ENCODE results near the gene MYO5C.

Gene MYO5C

GRCh38 chr15:52278636-52279367 lies 16.8 kb downstream of the MYO5C start:
- peak in 1 of 14 donors; percentile 90 for DNase-seq

DNA sequence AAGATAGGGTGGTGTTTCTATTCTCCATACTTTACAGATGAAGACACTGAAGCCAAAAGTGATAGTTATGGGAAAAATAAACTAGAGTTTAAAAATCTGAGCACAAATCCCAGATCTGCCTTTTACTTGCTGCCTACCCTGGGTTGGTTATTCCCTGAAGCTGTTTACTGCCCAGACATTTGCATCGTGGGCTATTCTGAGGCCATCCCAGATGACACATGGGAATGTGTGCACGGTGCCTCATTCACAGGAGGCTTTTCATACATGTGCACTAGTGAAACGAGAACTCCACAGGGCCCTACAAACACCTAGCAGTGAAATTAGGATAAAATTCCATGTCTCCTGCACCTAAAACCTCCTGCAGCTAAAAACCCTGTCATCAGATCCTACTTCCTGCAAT lies 17.5 kb downstream of the MYO5C start:
- no peak for DNase-seq

DNA sequence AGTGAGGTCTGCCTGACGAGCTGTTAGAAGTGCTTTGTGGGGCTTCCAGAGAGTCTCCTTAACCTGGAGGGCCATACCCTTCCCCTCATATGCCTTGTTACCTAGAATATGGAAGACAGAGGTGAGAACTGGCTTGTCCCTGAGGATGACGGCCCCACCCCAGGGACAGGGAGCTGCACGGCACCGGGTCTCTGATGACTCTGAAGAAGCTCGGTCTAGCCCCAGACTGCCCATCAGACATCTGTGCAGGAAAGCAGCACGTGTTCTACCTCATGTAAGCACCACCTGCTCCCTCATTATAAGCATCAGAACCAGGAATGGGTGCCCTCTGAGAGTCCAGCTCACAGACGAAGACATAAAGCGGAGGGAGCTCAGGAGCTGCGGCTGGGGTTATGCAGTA lies 18.0 kb downstream of the MYO5C start:
- DNase-seq: no peak

GRCh38 chr15:52276256-52276770 lies 19.3 kb downstream of the MYO5C start:
- DNase-seq: peak in 1 of 14 donors; percentile 23

- peak in 1 of 14 donors; percentile 8 for DNase-seq
Observed at GRCh38 chr15:52263563-52264282, 31.9 kb downstream of the MYO5C start.

- no peak for DNase-seq
Observed at GRCh38 chr15:52262364-52262763, 33.2 kb downstream of the MYO5C start.

GRCh38 chr15:52261498-52262242 lies 33.9 kb downstream of the MYO5C start:
- peak in 10 of 14 donors; percentile 30 to 97 (median 54) for DNase-seq

- peak in 1 of 14 donors; percentile 8 for DNase-seq
Observed at GRCh38 chr15:52261026-52261425, 34.6 kb downstream of the MYO5C start.

GRCh38 chr15:52259503-52259902 lies 36.1 kb downstream of the MYO5C start:
- no peak for DNase-seq

GRCh38 chr15:52258461-52258860 lies 37.1 kb downstream of the MYO5C start:
- DNase-seq: no peak

- peak in 1 of 14 donors; percentile 6 for DNase-seq
Observed at GRCh38 chr15:52257734-52258062, 37.9 kb downstream of the MYO5C start.

GRCh38 chr15:52256930-52257733 lies 38.5 kb downstream of the MYO5C start:
- peak in 2 of 14 donors; percentile 14 to 58 for DNase-seq

GRCh38 chr15:52256366-52256765 lies 39.2 kb downstream of the MYO5C start:
- DNase-seq: peak in 12 of 14 donors; percentile 30 to 95 (median 60)

GRCh38 chr15:52255935-52256334 lies 39.7 kb downstream of the MYO5C start:
- peak in 3 of 14 donors; percentile 30 to 97 (median 79) for DNase-seq

- DNase-seq: no peak
Observed at GRCh38 chr15:52255008-52255407, 40.6 kb downstream of the MYO5C start.

DNA sequence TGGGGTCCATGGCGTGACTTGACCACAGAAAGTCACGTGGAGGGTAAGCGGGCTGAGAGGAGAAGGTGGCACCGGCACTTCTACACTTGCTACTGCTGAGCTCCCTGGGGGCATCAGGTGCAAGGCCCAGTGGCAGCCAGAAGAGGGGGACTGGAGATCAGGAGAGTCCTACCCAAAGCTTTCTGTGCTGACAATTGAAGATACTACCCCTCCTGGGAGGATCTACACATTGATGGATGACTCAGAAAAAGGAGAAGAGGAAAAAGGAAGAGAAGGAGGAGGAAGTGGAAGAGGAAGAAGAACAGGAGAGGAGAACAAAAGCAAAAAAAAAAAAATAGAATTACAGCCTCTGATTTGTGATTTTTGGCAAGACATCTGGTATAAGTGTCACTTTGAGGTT lies 41.2 kb downstream of the MYO5C start:
- no peak for DNase-seq

DNA sequence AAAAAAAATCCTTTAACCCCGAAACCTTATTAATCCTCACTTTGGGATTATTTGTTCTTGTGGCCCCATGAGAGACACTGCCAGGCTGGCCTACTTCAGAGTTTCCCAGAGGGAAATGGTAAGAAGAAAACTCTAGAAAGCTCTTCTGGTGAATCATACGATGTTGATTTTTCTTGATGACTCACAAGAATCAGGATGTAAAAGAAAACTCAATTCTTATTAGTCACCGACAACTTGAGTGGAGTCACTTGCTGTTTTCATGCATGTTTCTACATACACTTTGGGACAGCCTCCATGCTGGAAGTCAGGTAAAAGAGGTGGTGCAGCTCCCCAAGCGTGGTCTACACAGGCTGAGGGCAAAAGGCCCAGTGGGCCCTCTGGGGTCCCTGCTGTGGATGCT lies 42.8 kb downstream of the MYO5C start:
- DNase-seq: no peak

DNA sequence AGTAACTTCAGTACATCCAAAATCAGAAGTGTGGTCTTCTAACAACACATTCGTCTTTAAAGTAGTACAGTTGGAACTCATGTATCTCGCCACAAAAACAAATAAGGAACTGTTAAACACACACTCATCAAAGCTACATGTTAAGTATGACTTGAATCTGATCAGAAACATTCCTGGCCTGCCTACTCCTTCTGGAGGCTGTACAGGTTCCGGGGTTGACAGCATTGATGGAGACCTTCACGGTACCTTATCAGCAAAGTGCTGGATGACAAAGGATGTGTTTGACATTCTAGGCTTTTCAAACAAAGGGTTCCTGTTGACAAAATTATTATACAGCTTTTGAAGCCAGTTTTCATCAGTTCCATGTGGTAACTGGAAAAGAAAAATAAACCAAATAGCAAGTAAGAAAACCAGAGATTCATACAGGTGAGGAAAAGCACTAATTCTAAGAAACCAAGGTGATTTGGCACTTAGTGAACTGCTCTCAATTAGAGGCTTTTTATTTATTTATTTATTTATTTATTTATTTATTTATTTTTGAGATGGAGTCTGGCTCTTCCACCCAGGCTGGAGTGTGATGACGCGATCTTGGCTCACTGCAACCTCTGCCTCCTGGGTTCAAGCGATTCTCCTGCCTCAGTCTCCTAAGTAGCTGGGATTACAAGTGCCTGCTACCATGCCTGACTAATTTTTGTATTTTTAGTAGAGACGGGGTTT lies 44.3 kb downstream of the MYO5C start:
- DNase-seq: no peak

- no peak for DNase-seq
Observed at GRCh38 chr15:52247461-52247860, 48.1 kb downstream of the MYO5C start.

- no peak for DNase-seq
Observed at GRCh38 chr15:52246686-52247431, 48.7 kb downstream of the MYO5C start.
